Astrocyte (in vitro differentiated cells and primary cell): Measurements from ENCODE around the gene ARFGEF2.

Experiments
- CTCF ChIP-seq: IDR thresholded peaks from 2 replicates; pipeline ENCODE4 v1.5.1; 2011; ENCODE audit warnings: low read depth, mild to moderate bottlenecking, inconsistent platforms, low read length, moderate library complexity; ENCODE audit not compliant: insufficient read depth
- EZH2 ChIP-seq: IDR thresholded peaks from 2 replicates; pipeline ENCODE4 v1.6.1; 2012; ENCODE audit warnings: mild to moderate bottlenecking, low read length, inconsistent platforms; ENCODE audit not compliant: insufficient read depth

DNA sequence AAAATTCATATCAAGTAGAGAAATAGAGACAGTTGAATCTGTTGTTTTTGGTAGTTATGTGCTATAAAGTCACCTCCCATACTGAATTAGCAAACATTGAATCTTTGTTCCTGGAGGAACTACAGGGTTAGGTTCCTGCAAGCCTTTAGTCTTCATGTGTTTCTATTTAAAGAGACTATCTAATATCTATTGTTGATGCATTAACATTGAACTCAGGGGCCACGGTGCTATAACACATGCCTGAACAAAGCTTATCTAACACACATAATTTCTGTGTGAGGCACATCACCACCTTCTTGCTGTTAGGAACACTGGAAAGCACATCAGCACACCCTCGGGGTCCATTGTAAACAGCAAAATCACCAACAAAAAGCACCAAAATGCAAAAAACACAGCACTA is 21.2 kb downstream of the ARFGEF2 start:
- no peak for TF ChIP-seq CTCF
- no peak for TF ChIP-seq EZH2
